Measurements from ENCODE around the gene PLCL2. TPM values are rescaled to one million over a fixed set of nuclear protein-coding genes. Genes with fewer than 3 reads are reported as not detected.

Gene PLCL2
- total and polyA plus RNA-seq, 11 donors, result 10.4 to 80.9 (median 53.0) TPM

- intact Hi-C loops (cut with DNase I), result no loop called here
- no peak overlapping the region for H3K27ac ChIP-seq
- H3K36me3 ChIP-seq, result peaks cover 0 to 24% (median 20%) of the 10 kb centered on the region in 9 donors
- no peak for ATAC-seq
- no peak for TF ChIP-seq POLR2A (IDR thresholded peaks at IDR 0.05)
- TF ChIP-seq, protein P1, sequence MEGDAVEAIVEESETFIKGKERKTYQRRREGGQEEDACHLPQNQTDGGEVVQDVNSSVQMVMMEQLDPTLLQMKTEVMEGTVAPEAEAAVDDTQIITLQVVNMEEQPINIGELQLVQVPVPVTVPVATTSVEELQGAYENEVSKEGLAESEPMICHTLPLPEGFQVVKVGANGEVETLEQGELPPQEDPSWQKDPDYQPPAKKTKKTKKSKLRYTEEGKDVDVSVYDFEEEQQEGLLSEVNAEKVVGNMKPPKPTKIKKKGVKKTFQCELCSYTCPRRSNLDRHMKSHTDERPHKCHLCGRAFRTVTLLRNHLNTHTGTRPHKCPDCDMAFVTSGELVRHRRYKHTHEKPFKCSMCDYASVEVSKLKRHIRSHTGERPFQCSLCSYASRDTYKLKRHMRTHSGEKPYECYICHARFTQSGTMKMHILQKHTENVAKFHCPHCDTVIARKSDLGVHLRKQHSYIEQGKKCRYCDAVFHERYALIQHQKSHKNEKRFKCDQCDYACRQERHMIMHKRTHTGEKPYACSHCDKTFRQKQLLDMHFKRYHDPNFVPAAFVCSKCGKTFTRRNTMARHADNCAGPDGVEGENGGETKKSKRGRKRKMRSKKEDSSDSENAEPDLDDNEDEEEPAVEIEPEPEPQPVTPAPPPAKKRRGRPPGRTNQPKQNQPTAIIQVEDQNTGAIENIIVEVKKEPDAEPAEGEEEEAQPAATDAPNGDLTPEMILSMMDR (IDR thresholded peaks at IDR 0.05), result no peak
- WGBS, 4 donors, result 78 to 87% (median 82%) methylated on average over 4 of the region's 4 CpGs
- no peaks in the 10 kb centered on the region for H3K27me3 ChIP-seq
- no peaks in the 10 kb centered on the region for H3K9me3 ChIP-seq
- no peak for DNase-seq
- no peak overlapping the region for H3K4me3 ChIP-seq
- peaks cover 0 to 35% (median 17%) of the 10 kb centered on the region in 12 donors for H3K4me1 ChIP-seq
Observed at GRCh38 chr3:17065881-17066280, 181.1 kb downstream of the PLCL2 start.

GRCh38 chr3:17069754-17070153, 185.0 kb downstream of the PLCL2 start:
- DNase-seq, result no peak
- WGBS, 4 donors, result 93 to 94% (median 94%) methylated on average over 4 of the region's 4 CpGs
- ATAC-seq, result no peak
- Histone ChIP-seq H3K4me1 (peaks cover 0 to 29% (median 13%) of the 10 kb centered on the region in 12 donors), H3K4me3 (no peak overlapping the region), H3K27ac (peak overlapping the region in 5 of 12 donors; percentile 2 to 48 (median 28)), H3K27me3 (no peaks in the 10 kb centered on the region), H3K36me3 (peaks cover 0 to 39% (median 20%) of the 10 kb centered on the region in 9 donors), H3K9me3 (no peaks in the 10 kb centered on the region)
- no peak for TF ChIP-seq POLR2A (IDR thresholded peaks at IDR 0.05)
- TF ChIP-seq, protein P1 (IDR thresholded peaks at IDR 0.05), result no peak
- intact Hi-C loops (cut with DNase I), result no loop called here

- peaks cover 0 to 26% (median 13%) of the 10 kb centered on the region in 12 donors for H3K4me1 ChIP-seq
- no peaks in the 10 kb centered on the region for H3K27me3 ChIP-seq
- TF ChIP-seq, protein P1 (IDR thresholded peaks at IDR 0.05), result no peak
- TF ChIP-seq POLR2A (IDR thresholded peaks at IDR 0.05), result no peak
- peak overlapping the region in 10 of 12 donors; percentile 2 to 66 (median 28) for H3K27ac ChIP-seq
- DNase-seq (peak; percentile 44 to 72 (median 68)), ATAC-seq (peak; percentile 61 to 86 (median 77))
- H3K4me3 ChIP-seq, result no peak overlapping the region
- intact Hi-C loops (cut with DNase I), result no loop called here
- WGBS, 4 donors, result 16 to 30% (median 23%) methylated on average over 5 of the region's 5 CpGs
- no peaks in the 10 kb centered on the region for H3K9me3 ChIP-seq
- peaks cover 0 to 41% (median 20%) of the 10 kb centered on the region in 9 donors for H3K36me3 ChIP-seq
Observed at GRCh38 chr3:17070161-17070959, 185.6 kb downstream of the PLCL2 start.

GRCh38 chr3:17074559-17074958, 189.8 kb downstream of the PLCL2 start:
- Histone ChIP-seq H3K27ac (no peak overlapping the region), H3K4me3 (no peak overlapping the region), H3K9me3 (no peaks in the 10 kb centered on the region), H3K36me3 (peaks cover 0 to 23% (median 3%) of the 10 kb centered on the region in 9 donors), H3K4me1 (peaks cover 0 to 36% (median 23%) of the 10 kb centered on the region in 12 donors), H3K27me3 (no peaks in the 10 kb centered on the region)
- WGBS, 4 donors, result 90 to 100% (median 97%) methylated on average over 1 of the region's 1 CpG
- intact Hi-C loops (cut with DNase I), result no loop called here
- no peak for DNase-seq
- ATAC-seq, result no peak
- TF ChIP-seq, protein P1 (IDR thresholded peaks at IDR 0.05), result no peak
- TF ChIP-seq POLR2A (IDR thresholded peaks at IDR 0.05), result no peak
